ENCODE results near the gene OXGR1.

The OXGR1 gene

GRCh38 chr13:97023117-97023516 lies 28.8 kb upstream of the OXGR1 start:
- no peak for TF ChIP-seq CTCF (IDR thresholded peaks at IDR 0.05)
- Histone ChIP-seq H3K27ac (no peak overlapping the region), H3K4me3 (no peak overlapping the region)
- DNase-seq (ENCODE audit: low spot score) = no peak

GRCh38 chr13:97021241-97021640 lies 27.0 kb upstream of the OXGR1 start:
- H3K27ac ChIP-seq = no peak overlapping the region
- no peak for DNase-seq (ENCODE audit: low spot score)
- no peak overlapping the region for H3K4me3 ChIP-seq
- TF ChIP-seq CTCF (IDR thresholded peaks at IDR 0.05) = no peak

- Histone ChIP-seq H3K4me3 (no peak overlapping the region), H3K27ac (no peak overlapping the region)
- no peak for TF ChIP-seq CTCF (IDR thresholded peaks at IDR 0.05)
- DNase-seq (ENCODE audit: low spot score) = no peak
Measured at GRCh38 chr13:97020689-97021240, 26.5 kb upstream of the OXGR1 start.

DNA sequence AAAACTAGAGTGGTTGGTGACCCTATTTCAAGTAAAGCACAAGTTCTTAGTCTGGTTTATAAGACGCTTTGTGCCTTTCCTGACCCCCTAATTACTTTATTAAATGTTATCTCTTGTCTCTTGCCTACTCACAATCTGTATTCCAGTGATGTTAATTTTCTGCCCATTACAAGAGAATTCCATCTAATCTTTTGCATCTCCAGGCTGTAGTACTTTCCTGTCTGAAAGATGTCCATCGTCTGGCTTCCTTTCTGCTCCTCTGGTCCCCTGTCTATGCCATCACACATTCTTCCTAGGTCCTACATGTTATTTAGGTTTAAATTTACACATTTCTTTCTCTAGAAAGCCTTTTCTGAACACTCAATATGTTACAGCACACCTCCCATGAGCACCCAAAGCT lies 25.9 kb upstream of the OXGR1 start:
- no peak for TF ChIP-seq CTCF (IDR thresholded peaks at IDR 0.05)
- no peak for DNase-seq (ENCODE audit: low spot score)
- Histone ChIP-seq H3K4me3 (no peak overlapping the region), H3K27ac (no peak overlapping the region)

DNA sequence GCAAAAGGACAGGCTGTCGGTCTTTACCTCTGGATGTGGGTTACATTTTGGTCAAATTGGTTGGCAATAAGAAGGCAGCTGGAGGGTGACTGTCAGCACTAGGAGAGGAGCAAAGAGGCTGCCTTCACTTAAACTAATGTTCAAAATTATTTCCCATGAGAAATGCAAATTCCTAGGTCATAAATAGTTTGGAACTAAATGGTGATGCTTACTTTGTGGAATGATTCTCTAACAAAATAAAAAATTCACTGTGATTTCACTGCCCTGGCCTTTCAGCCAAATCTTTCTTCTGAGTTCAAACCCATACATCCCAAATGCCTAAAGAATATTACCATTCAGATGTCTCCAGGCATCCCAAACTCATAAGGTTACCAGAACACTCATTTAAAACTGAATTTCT lies 25.0 kb upstream of the OXGR1 start:
- no peak overlapping the region for H3K27ac ChIP-seq
- H3K4me3 ChIP-seq = no peak overlapping the region
- no peak for TF ChIP-seq CTCF (IDR thresholded peaks at IDR 0.05)
- no peak for DNase-seq (ENCODE audit: low spot score)

DNA sequence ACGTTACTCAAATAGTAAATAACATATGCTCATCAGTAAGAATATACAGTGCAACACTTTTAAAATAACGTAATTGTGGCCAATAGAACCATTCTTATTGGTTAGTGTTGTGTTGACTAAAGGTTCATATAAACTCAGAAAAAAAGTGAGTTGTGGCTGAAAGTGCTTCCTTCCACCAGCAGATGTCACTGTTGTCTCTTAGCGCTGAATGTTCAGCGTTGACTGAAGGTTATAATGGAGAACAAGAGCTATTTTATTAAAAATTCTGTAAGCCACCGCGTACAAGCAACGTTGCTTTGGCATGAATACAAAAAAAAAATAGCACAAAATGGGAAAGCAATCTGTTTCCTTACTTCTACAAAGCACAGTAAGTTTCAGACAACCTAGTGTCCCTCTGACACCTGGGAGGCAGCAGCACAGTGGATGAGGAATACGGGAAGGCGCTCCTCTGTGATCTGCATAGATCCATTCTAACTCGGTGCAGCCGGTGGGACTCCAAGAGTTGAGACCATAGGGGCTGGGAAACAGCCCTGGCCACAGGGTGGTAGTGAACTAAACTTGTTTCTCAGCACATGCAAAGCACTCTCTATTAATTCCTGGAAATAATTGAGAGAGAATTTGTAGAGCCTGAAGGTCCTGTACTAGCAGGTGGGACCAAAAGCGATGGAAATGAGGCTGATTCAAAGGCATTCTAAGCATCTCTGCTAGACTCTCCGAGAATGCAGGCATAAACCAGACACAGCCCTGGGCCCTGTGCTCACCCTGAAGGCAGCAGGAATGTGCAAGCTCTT lies 23.9 kb upstream of the OXGR1 start:
- DNase-seq (ENCODE audit: low spot score) = no peak
- no peak overlapping the region for H3K4me3 ChIP-seq
- no peak overlapping the region for H3K27ac ChIP-seq

More for the DNA sequence above, 23.9 kb upstream of the OXGR1 start:
- peak; percentile 91 for TF ChIP-seq CTCF (IDR thresholded peaks at IDR 0.05)

Measured in coronary artery (tissue), 2 donors.